Frontal cortex (tissue), 4 donors: ENCODE data around the gene STK32B. TPM values are rescaled to one million over a fixed set of nuclear protein-coding genes. Genes with fewer than 3 reads are reported as not detected.
"Not testable (repeated sequence)": the region's sequence is repeated elsewhere in the genome, so short reads cannot be mapped to it uniquely, and the experiment has no call there.

Experiments used
- DNase-seq, 2 donors: peaks; one replicate each; pipeline ENCODE4 v3.0.0; 2012; ENCODE audit warnings: low spot score in 2 of 2
- FAIRE-seq: peaks from 2 replicates; lab custom pipeline; 2012; peaks lifted over from hg19 to GRCh38; lab: Jason Lieb, UNC
- total RNA-seq: library from RNA; depleted of rRNA; stranded (reverse); fragments of >200 nt; gene quantifications from one replicate; pipeline ENCODE4 v1.2.3, GENCODE V29; 2014
- donor health status: control.
- donor health status: control.
- donor health status: control.

Gene STK32B
- total RNA-seq, 1 donor from 2014 or later = 57.5 TPM

- DNase-seq (no peak), FAIRE-seq (no peak)
Measured at GRCh38 chr4:5403746-5404497, 352.6 kb downstream of the STK32B start.

GRCh38 chr4:5409237-5409636 lies 358.0 kb downstream of the STK32B start:
- FAIRE-seq (no peak), DNase-seq (no peak)

GRCh38 chr4:5409972-5410618 lies 358.8 kb downstream of the STK32B start:
- no peak for DNase-seq

GRCh38 chr4:5412296-5412695 lies 361.0 kb downstream of the STK32B start:
- DNase-seq (no peak), FAIRE-seq (no peak)

More at GRCh38 chr4:5409972-5410618, 358.8 kb downstream of the STK32B start:
- no peak for FAIRE-seq

- FAIRE-seq (no peak), DNase-seq (no peak)
Measured at GRCh38 chr4:5412751-5413150, 361.5 kb downstream of the STK32B start.

GRCh38 chr4:5416637-5417036 lies 365.4 kb downstream of the STK32B start:
- FAIRE-seq (no peak), DNase-seq (no peak)

- FAIRE-seq = no peak
- DNase-seq = no peak
Measured at GRCh38 chr4:5420266-5420665, 369.0 kb downstream of the STK32B start.

- DNase-seq (no peak), FAIRE-seq (no peak)
Measured at GRCh38 chr4:5421416-5421815, 370.1 kb downstream of the STK32B start.

- DNase-seq = no peak
Measured at GRCh38 chr4:5422195-5422594, 370.9 kb downstream of the STK32B start.

GRCh38 chr4:5423670-5424069 lies 372.4 kb downstream of the STK32B start:
- no peak for DNase-seq
- FAIRE-seq = no peak

More at GRCh38 chr4:5422195-5422594, 370.9 kb downstream of the STK32B start:
- FAIRE-seq = no peak

- no peak for DNase-seq
- no peak for FAIRE-seq
Measured at GRCh38 chr4:5424211-5424610, 372.9 kb downstream of the STK32B start.

GRCh38 chr4:5424901-5425300 lies 373.6 kb downstream of the STK32B start:
- no peak for FAIRE-seq
- no peak for DNase-seq

- no peak for FAIRE-seq
- DNase-seq = no peak
Measured at GRCh38 chr4:5429747-5430146, 378.5 kb downstream of the STK32B start.

- DNase-seq (no peak), FAIRE-seq (no peak)
Measured at GRCh38 chr4:5433196-5433595, 381.9 kb downstream of the STK32B start.

GRCh38 chr4:5435201-5435600 lies 383.9 kb downstream of the STK32B start:
- FAIRE-seq = no peak
- DNase-seq = no peak

- FAIRE-seq (no peak), DNase-seq (no peak)
Measured at GRCh38 chr4:5435823-5436222, 384.5 kb downstream of the STK32B start.

- FAIRE-seq, DNase-seq: not testable (repeated sequence)
Measured at GRCh38 chr4:5443976-5444802, 392.9 kb downstream of the STK32B start.

- no peak for FAIRE-seq
Measured at GRCh38 chr4:5444918-5445517, 393.7 kb downstream of the STK32B start.

GRCh38 chr4:5446595-5447226 lies 395.4 kb downstream of the STK32B start:
- FAIRE-seq (no peak), DNase-seq (no peak)

More at GRCh38 chr4:5444918-5445517, 393.7 kb downstream of the STK32B start:
- DNase-seq = no peak

- FAIRE-seq = no peak
- DNase-seq = no peak
Measured at GRCh38 chr4:5447755-5448154, 396.5 kb downstream of the STK32B start.
